ENCODE measurements around the gene PSME2. TPM values are rescaled to one million over a fixed set of nuclear protein-coding genes. Genes with fewer than 3 reads are reported as not detected.
A peak's percentile ranks its signal among the peaks of the same experiment; 100 is the strongest.

Gene PSME2
- total and polyA plus RNA-seq, 7 donors = 30.1 to 179 (median 76.4) TPM

DNA sequence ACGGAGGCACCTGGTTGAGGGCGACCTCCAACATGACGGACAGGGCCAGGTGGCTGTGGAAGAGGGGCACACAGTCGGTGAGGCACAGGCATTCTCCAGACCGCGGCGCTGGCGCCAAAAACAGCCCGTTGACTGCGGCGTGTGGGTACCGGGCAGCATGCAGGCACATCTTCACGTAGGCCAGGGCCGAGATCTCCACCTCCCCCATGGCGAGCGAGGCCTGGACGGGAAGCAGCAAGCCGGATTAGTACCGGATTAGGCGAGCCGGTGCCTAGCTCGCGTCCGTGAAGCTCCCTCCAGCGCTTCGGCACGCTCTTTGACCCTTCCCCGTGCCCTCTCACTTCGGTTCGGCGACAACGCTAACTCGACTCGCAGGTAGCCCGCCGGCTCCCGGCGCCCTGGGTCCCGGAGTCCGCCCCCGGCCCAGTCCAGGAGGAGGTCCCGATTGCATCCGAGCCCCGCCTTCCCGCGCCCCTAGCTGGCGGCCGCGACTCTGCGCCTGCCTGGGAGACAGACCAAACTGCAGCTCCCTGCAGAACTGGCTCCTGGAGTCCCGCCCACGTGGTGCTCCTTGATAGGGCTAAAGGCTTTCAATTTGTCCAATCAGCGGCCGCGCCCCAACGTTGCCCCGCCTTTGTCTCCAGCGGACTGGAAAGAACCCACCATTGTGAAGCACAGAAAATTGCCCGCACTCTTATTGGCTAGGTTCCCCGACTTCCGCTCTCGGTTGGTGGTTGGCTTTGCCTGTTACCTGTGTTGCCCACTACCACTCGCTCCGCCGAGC is 5.1 kb downstream of the PSME2 start, which contains the start of gene EMC9:
Gene EMC9, minus strand, starts transcription at position 495 of the 784 bp plus-strand sequence. Its CDS starts 287 bp downstream, at position 208.
- intact Hi-C loops (cut with DNase I) = no loop called here
- ATAC-seq = peak; percentile 91 to 93 (median 92)
- WGBS, 3 donors = 0% methylated on average over 58 to 65 of the region's 65 CpGs

DNA sequence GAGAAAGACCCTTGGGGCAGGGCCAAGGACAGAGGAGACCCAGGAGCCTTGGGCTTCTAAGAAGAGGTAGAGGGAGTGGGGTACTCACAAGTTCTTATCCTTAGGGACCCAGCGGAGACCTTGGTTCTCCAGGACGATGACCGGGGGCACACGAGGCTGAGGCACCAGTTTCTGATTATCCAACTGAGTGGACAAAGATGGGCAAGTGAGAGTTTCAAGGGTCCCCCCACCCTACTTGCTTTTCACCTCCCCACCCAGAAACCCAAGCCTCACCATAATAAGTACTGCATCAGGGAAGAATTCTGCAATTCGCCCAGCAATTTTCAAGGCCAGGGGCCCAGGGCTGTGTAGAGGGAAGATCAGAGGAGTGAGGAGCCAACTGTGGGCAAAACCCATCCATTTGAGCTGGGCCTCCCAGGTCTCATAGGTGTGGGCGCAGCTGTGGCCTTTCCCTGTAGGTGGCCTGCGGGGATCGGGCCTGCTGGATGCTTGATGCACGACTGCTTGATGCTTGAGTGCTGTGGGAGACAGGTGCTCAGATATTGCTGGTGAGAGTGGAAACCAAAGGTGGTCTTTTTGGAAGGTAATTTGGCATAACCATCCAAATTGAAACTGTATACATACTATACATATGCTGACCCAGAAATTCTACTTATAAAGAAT is 7.0 kb downstream of the PSME2 start:
- Histone ChIP-seq H3K27ac (peak overlapping the region; percentile 88), H3K27me3 (ENCODE audit: insufficient read depth in 3 of 3, low read length in 2 of 3) (no peaks in the 10 kb centered on the region), H3K4me3 (peak overlapping the region; percentile 78), H3K4me1 (peaks cover 62% of the 10 kb centered on the region), H3K36me3 (ENCODE audit: insufficient read depth in 1 of 2, low read depth in 1 of 2) (peaks cover 0 to 35% of the 10 kb centered on the region in 2 donors), H3K9me3 (no peaks in the 10 kb centered on the region)
- WGBS, 3 donors = 77 to 84% (median 82%) methylated on average over 9 of the region's 9 CpGs
- TF ChIP-seq, protein P1, sequence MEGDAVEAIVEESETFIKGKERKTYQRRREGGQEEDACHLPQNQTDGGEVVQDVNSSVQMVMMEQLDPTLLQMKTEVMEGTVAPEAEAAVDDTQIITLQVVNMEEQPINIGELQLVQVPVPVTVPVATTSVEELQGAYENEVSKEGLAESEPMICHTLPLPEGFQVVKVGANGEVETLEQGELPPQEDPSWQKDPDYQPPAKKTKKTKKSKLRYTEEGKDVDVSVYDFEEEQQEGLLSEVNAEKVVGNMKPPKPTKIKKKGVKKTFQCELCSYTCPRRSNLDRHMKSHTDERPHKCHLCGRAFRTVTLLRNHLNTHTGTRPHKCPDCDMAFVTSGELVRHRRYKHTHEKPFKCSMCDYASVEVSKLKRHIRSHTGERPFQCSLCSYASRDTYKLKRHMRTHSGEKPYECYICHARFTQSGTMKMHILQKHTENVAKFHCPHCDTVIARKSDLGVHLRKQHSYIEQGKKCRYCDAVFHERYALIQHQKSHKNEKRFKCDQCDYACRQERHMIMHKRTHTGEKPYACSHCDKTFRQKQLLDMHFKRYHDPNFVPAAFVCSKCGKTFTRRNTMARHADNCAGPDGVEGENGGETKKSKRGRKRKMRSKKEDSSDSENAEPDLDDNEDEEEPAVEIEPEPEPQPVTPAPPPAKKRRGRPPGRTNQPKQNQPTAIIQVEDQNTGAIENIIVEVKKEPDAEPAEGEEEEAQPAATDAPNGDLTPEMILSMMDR (IDR thresholded peaks at IDR 0.05) = no peak
- ATAC-seq (no peak), DNase-seq (no peak)
- intact Hi-C loops (cut with DNase I) = no loop called here

More for the DNA sequence above, 5.1 kb downstream of the PSME2 start, which contains the start of gene EMC9:
- TF ChIP-seq, protein P1 (IDR thresholded peaks at IDR 0.05) = peak; percentile 55
- Histone ChIP-seq H3K36me3 (ENCODE audit: insufficient read depth in 1 of 2, low read depth in 1 of 2) (peaks cover 0 to 40% of the 10 kb centered on the region in 2 donors), H3K4me1 (peaks cover 66% of the 10 kb centered on the region), H3K27me3 (ENCODE audit: insufficient read depth in 3 of 3, low read length in 2 of 3) (no peaks in the 10 kb centered on the region), H3K9me3 (no peaks in the 10 kb centered on the region), H3K27ac (peak within 1 kb of the TSS; percentile 88), H3K4me3 (peak within 1 kb of the TSS; percentile 78)
- DNase-seq = peak; percentile 100

DNA sequence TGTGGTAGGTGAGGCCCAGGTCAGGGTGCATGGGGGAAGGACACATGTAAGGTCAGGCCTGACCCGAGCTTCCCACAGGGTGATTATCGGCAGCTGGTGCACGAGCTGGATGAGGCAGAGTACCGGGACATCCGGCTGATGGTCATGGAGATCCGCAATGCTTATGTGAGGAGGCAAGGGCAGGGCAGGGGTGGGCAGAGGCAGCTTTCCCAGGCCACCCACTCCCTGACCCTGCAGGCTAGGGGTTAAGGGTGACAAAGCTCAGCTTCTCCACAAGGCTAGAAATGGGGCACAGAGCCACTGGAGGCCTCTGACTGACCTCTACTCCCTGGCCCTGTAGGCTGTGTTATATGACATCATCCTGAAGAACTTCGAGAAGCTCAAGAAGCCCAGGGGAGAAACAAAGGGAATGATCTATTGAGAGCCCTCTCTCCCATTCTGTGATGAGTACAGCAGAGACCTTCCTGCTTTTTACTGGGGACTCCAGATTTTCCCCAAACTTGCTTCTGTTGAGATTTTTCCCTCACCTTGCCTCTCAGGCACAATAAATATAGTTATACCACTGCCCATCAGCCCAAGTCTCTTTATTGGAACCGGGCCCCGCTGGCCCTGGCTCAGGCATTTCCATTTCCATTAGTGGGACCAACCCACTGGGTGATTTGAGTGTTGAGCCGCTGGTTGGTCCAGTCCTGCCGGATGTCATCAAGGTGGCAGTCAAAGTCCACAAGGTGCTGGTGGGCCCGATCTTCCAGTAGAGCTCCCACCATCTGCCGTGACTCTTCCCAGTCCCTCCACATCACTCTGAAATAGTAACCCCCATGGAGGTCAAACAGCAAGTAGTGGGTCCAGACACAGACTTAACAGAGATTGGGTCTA is 7.8 kb downstream of the PSME2 start:
- Histone ChIP-seq H3K9me3 (no peaks in the 10 kb centered on the region), H3K4me3 (peak overlapping the region; percentile 78), H3K36me3 (ENCODE audit: insufficient read depth in 1 of 2, low read depth in 1 of 2) (peaks cover 0 to 29% of the 10 kb centered on the region in 2 donors), H3K4me1 (peaks cover 57% of the 10 kb centered on the region), H3K27me3 (ENCODE audit: insufficient read depth in 3 of 3, low read length in 2 of 3) (no peaks in the 10 kb centered on the region), H3K27ac (peak overlapping the region; percentile 23)
- 57 to 69% (median 58%) methylated on average over 12 to 13 of the region's 13 CpGs for WGBS, 3 donors
- no peak for ATAC-seq
- intact Hi-C loops (cut with DNase I) = no loop called here
- TF ChIP-seq, protein P1 (IDR thresholded peaks at IDR 0.05) = no peak
- DNase-seq = no peak

DNA sequence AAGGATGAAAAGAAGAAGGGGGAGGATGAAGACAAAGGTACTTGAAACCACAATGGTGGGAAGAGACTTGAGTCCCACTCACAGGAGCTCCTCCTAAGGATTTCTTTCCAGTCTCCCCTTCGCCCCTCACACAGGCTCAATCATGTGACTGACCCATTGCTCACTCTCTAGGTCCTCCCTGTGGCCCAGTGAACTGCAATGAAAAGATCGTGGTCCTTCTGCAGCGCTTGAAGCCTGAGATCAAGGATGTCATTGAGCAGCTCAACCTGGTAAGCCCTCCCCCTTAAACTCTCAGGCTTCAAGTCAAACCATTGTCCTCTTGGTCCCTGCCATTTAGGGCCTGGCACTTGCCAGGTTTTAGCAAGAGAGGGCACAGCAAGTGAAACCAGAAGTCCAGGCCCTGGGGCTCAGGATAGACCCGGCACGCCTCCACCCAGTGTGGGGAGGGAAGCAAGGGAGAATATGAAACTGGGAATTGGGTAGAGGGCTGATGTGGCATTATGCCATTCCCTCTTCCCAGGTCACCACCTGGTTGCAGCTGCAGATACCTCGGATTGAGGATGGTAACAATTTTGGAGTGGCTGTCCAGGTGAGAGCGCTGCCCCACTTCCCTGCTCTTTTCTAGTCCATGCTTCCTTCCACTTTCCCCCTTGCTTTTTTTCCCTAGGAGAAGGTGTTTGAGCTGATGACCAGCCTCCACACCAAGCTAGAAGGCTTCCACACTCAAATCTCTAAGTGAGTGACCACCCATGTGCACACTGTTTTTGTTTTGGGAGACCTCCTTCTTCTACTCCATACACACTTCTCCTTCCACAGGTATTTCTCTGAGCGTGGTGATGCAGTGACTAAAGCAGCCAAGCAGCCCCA is 8.6 kb downstream of the PSME2 start:
- intact Hi-C loops (cut with DNase I) = no loop called here
- H3K36me3 ChIP-seq (ENCODE audit: insufficient read depth in 1 of 2, low read depth in 1 of 2) = peaks cover 0 to 25% of the 10 kb centered on the region in 2 donors
- DNase-seq = no peak
- whole genome bisulfite sequencing, 3 donors = 74 to 92% (median 86%) methylated on average over 8 of the region's 8 CpGs
- H3K4me3 ChIP-seq = peak overlapping the region; percentile 100
- TF ChIP-seq, protein P1 (IDR thresholded peaks at IDR 0.05) = no peak
- H3K9me3 ChIP-seq = no peaks in the 10 kb centered on the region
- H3K27me3 ChIP-seq (ENCODE audit: insufficient read depth in 3 of 3, low read length in 2 of 3) = no peaks in the 10 kb centered on the region
- H3K27ac ChIP-seq = peak overlapping the region; percentile 38
- peaks cover 57% of the 10 kb centered on the region for H3K4me1 ChIP-seq
- no peak for ATAC-seq
